Measurements from ENCODE around the gene B4GALNT1.
"Not testable (repeated sequence)": the region's sequence is repeated elsewhere in the genome, so short reads cannot be mapped to it uniquely, and the experiment has no call there.

Gene B4GALNT1

DNA sequence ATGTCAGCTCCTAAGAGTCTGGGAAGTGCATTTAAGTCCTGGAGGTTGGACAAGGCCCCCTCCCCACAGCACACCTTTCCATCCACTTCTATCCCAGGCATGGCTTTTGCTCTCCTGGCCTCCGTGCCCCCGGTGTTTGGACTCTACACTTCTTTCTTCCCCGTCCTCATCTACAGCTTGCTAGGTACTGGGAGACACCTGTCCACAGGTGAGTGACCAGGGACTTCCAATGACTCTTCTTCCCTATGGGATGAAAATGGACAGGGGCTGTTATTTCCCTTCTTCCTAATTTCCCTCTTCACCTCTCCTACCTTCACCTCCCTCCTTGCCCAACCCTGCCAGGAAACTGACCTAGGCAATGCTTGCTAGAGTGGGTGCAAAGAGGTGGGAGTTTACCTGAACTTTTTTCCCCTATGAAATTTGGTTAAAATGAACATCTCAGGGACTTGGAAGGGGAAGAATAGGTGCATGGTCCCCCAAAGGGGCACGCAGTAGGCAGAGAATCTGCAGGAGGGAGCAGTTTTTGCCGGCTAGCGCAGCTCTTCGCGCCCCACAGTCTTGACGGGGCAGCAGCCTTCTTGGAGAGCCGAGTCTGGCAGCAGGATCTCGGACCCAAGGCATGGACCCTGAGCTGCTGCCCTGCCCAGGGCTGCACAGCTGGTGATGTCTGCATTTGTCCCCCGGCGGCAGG is 12.6 kb downstream of the B4GALNT1 start:
- no peak for DNase-seq

DNA sequence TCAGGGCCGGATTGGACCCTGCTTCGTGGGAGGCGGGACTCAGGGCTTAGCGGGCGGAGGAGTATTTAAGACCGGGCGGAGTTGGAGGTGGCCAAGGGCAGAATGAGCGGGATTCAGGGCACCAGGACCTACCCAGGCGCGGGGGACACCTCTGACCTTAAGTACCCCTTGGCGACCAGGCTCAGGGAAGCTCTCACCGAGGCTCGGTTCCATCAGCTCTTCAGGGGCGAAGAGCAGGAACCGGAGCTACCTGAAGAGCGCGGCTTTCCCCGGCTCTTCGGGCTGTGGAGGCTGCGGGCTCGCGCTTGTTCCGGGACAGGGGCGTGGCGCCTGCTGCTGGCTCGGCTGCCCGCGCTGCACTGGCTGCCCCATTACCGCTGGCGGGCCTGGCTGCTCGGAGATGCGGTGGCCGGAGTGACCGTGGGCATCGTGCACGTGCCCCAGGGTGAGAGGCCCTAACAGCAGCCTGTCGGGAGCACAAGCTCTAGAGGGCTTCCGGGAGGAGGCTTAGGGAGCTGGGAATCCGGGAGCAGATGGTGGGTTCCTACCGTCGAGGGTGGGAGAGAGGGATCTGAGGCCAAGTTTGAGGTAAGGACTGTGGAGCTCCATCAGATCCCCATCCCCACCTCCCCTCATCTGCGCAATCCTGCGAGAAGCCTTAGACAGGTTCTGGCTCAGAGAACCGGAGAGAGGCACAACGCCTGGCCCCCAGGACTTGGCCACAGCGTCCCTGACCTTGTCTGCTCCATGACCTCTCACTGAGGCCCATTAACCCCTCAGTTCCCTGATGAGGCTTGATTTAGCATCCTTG is 13.4 kb downstream of the B4GALNT1 start:
- DNase-seq, result no peak

DNA sequence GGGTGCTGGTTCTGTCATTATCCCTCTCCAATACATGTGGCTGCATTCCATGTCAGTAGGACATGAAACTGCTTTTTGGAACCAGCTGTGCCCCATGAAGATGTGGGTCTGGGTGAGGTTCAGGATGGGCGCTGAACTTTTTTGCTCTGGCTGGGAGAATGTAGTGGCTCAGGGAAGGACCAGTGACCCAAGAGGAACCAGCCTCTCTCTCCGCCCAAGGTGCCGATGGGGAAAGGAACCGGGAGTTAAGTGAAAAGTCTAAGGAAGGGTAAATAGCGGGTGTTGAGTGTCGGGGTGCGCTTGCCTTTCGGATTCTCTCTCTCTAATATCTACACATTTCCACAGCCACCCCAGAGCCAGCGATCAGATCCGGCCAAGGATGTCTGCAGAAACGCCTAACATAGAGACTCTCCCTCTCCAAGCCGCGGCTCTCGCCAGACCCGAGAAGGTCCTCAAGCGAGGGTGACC is 14.0 kb downstream of the B4GALNT1 start:
- no peak for DNase-seq

DNA sequence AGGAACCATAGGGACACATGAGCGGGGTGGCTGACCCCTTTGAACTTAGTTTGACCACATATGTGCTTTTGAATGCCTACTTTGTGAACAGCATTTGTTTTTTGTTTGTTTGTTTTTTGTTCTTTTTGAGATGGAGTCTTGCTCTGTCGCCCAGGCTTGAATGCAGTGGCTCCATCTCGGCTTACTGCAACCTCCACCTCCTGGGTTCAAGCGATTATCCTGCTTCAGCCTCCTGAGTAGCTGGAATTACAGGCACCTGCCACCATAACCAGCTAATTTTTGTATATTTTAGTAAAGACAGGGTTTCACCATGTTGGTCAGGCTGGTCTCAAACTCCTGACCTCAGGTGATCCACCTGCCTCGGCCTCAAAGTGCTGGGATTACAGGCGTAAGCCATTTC is 14.6 kb downstream of the B4GALNT1 start:
- not testable (repeated sequence) for DNase-seq

DNA sequence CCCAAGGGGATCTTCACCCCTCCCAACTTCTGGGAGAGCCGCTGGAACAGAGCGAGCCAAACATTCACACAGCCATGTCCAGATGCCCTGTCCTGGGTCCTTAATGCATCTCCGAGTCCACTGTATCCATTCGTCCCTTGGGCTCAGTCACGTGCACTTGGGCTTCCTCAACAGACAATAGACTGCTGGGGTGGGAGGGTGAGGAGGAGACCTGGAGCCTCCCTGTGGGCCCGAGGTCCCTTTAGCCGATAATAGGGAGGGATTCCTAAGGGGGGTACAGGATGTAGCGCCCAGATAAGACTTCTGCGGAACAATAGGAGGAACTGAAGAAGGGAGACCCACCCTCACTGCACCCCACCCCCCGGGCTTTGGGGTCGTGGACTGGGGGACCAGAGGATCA is 15.1 kb downstream of the B4GALNT1 start:
- DNase-seq, result no peak

DNA sequence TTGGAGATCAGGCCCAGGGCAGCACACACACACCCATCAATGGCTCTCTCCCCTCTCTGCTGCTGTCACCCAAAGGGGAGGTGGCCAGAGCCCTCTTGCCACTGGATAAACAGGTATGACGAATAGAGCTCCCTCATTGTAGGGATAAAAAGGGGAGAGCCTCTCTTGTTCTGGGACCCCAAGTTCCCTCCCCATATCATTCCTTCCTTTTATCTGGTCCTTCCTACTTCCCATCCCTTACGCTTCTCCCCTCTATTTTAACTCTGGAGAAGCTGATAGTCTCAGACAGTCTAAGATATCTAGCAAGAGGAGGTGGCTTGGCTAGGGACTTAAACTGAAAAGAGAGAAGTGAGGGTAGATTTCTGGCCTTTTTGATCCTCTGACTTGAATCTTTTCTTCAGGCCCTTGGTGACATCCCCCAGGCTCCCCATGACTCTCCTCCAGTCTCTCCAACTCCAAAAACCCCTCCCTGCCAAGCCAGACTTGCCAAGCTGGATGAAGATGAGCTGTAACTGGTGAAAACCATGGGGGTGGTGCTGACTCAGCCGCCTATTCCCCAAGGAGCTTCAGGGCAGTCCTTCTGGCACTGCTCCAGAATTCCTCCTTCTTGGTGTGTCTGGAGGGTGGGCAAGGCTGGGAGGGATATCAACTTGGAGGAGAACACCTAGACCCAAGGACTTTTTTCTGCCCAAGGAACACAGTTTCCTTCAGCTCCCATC is 16.5 kb downstream of the B4GALNT1 start:
- DNase-seq, result no peak

DNA sequence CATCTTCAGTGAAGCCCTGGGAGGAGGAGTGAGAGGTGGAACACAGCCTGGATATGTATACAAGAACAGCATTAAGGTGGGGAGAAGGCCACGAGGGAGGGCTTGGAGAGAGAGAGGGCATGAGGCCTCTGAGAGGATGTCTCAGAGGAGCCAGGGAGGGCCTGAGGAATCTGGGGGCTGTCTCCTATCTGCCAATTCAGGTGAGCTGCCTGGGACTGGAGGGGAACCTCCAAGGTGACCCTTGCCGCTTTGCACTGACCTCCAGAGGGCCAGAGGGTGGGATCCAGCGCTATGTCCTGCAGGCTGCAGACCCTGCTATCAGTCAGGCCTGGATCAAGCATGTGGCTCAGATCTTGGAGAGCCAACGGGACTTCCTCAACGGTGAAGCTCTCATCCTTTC is 17.4 kb downstream of the B4GALNT1 start:
- DNase-seq, result no peak

DNA sequence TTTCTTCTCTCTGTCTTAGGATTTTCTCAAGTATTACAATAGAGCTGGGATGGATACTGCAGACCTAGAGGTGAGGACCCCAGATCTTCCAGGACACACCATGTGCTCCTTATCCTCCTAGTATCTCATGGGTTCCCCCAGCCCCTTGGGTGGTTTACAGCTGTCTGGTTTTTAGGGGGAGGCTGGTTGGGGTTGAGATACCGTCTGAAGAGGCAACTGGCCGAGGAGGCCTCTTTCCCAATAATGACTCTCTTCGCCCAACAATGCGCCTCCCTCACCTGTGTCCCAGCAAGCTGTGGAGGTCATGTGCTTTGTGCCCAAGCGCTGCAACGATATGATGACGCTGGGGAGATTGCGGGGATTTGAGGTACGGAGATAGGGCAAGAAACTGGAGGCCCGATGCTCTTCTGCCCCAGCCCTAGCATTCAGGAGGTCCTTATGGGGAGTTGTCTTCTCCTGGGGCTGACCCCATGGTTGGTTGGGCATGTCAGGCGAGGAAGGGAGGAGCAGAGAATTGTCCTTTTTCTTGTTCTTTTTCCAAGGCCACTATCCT is 18.0 kb downstream of the B4GALNT1 start:
- no peak for DNase-seq

DNA sequence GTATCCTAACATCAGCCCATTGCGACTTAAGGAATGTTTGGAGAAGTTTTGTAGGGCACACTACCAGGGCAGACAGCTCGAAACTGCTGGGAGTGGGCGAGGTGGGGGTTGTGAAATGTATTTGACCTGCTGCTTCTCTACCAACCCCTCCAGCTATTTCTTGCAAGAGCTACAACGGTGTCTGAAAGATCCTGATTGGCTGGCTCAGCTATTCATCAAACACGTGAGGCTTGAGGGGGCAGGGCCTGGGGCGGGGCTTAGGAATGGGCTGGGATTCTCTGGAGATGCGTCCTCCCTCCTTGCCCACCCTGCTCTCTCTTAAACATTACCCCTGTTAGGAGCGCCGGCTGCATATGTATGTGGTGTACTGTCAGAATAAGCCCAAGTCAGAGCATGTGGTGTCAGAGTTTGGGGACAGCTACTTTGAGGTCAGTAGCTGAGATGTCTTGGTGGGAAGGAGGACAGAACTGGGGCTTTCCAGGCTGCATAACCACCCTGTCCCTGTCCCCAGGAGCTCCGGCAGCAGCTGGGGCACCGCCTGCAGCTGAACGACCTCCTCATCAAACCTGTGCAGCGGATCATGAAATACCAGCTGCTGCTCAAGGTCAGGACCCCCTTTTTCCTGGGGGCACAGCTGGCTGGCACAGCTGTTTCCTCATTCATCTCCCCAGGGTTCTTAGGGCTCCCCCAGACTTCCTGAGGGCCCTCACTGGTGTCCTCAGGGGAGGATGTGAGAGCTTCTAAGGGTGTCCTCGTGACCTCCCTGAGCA is 18.6 kb downstream of the B4GALNT1 start:
- no peak for DNase-seq

DNA sequence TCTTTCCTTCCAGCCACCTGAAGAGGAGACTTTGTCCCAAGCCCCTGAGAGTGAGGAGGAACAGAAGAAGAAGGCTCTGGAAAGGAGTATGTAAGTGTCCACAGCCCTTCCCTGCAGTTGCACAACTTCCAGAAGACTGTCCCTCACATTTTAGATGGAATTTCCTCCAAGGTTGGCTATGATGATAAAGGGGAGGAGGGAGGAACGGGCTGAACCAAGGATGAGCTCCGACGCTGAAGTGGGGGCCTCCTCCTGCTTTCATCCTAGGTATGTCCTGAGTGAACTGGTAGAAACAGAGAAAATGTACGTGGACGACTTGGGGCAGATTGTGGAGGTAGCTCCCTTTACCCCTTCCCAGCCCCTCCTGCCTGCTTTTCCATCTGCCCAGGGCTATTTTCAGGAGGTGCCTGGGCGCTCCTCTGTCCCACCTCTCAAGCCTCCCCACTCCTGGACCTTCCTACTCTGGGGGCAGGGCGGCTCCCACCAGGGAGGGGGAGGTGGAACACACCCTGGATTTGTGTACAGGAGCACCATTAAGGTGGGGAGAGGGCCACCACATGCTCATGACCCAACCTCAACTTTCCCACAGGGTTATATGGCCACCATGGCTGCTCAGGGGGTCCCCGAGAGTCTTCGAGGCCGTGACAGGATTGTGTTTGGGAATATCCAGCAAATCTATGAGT is 19.4 kb downstream of the B4GALNT1 start:
- no peak for DNase-seq

DNA sequence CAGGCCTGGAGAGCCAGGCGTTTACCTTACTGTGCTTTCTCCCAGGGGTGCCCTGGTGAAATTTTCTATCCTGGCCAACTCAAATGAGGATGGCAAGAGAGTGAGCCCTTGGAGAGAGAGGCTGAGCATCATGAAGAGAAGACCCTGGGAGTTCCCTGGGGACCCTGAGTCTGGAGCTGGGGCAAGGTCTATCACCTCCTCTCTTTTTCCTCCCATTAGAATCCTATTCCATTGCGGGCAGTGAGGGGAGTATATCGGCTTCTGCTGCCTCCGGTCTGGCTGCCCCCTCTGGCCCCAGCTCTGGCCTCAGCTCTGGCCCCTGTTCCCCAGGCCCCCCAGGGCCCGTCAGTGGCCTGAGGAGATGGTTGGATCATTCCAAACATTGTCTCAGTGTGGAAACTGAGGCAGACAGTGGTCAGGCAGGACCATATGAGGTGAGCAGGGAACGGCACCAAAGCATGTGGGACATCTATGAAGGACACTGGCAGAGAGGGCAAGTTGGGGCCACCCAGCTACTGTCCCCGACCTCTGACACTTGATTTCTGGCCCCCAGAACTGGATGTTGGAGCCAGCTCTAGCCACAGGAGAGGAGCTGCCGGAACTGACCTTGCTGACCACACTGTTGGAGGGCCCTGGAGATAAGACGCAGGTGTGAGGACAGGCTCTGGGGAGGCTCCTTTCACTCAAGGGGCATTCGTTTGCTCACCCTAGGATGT is 20.1 kb downstream of the B4GALNT1 start:
- no peak for DNase-seq

DNA sequence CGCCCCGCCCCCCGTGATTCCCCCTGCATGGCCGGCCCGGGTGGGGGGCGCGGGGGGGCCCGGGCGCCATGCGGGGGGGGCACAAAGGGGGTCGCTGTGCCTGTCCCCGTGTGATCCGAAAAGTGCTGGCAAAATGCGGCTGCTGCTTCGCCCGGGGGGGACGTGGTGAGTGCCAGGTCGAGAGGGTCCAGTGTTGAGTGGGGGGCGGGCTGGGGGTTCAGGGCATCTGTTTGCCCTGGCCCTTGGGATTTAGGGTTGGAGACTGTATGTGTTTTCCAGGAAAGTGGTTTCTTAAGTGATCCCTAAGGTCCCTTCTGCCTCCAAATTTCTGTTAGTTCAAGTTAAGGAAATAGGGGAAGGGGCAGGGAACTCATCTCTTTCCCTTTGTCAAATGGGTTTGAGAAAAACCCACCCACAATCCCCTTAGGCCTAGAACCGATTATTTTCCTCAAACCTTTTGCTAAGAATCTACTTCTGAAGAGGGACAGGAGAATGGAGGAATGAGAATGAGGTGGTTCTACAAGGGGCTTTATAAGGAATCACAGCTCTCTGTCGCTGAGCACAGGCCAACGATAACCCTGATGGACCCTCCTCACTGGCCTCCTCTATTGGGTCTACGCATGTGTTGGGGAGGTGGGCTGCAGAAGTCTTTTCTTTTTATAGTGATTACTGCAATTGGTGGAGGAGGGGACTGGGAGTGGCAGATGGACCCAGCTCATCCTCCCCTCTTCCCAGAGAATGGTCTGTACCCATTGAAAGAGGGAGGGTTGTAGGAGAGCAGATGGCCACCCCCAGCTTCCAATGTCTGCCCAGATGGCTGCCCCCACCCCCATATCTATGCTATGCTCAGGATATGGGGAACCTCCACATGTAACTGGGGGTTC is 20.9 kb downstream of the B4GALNT1 start:
- DNase-seq, result no peak

DNA sequence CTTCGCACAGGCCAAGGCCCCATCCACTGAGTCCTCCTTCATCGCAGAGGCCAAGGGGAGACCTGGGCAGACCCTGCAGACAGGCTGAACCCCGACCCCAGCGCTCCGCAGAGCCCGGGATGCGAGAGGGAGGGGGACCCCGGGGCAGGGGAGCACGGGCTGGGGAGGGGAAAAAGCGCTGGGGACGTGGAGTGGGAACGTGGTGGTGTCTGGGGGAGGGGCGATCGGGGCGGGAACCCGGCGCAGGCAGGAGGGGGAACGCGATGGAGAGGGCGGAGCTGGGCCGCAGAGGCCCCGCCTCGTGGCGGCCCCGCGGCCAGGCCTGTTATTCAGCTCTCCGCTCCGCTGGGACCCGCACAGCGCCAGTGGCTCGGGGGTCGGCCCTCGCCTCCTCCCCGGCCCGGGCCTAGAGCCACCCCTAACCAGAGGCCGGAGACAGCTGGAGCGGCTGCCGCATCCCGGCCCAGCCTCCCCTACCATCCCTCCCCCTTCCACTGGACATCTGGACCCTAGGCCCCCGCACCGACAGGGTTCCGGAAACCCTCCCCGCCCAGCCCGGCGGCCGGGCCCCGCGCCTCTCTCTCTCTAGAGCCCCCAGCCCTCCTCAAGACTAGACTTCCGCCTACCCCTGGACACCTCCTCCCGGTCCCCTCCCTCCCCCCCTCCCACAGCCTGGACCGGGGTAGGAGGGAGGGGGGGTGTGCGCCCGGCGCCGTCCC is 21.7 kb downstream of the B4GALNT1 start, which contains the start of gene ARHGEF25:
ARHGEF25 (plus strand) TSS at position 328 of the 719 bp plus-strand sequence. CDS start 460 bp downstream, outside the sequence.
- DNase-seq, result peak in 1 of 2 donors; percentile 53

DNA sequence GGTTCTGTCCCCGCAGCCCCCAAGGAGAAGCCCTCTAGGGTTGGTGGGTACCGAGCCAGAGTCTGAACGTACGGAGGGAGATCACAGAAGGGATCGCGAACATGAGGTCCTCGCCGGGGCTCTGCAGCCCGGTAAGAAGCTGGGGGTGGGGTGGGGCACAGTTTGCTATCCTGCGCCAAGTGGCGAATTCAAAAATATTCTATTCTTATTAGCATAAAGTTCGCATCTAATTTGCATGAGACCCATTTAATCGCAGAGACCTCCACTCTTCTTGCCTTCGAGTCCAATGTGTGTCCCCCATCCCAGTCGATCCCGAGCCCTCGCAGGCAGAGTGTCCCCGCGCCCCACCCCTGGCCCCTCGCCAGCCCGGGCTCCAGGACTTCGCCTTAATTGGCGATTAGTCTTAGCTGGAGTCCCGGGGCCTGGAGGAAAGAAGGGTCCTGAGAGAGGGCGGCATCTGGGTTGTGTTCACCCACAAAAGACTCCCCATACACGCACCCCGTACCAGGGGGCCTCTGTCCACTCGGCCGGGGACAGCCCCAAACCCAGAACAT is 22.4 kb downstream of the B4GALNT1 start:
- DNase-seq, result no peak

DNA sequence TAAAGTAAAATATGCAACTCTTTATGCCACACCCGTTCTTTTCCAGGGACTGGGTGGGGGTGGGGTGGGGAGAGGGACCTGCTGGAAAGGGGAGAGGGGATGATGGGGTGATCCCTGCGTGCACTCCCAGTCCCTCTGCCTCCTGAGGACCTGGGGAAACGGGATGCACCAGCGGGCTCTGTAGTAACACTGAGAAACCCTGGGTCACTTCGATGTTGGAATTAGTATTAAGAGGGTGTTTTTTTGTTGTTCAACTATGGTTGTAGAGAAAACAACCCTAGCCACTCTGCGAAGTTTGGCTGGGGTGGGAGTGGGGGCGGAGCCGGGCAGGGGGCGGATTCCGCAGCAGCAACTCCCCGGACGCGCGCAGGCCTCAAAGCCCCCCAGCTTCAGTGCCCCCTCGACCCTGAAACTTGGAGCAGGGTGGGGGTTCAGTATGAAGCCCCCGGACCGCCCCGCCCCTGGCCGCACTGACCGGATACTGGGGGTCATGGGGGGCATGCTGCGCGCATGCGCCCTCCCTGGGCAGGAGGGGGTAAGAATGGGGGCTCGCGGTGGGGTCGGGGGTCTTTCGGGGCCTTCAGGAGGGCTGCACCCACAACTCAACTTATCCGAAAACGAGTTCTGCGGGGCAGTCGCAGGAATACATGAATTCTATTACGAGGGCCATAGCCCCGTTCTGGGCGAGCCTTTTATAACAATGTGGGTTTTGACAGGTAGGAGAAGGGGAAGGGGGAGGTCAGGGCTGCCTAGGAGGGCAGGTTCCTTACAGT is 23.0 kb downstream of the B4GALNT1 start:
- no peak for DNase-seq

DNA sequence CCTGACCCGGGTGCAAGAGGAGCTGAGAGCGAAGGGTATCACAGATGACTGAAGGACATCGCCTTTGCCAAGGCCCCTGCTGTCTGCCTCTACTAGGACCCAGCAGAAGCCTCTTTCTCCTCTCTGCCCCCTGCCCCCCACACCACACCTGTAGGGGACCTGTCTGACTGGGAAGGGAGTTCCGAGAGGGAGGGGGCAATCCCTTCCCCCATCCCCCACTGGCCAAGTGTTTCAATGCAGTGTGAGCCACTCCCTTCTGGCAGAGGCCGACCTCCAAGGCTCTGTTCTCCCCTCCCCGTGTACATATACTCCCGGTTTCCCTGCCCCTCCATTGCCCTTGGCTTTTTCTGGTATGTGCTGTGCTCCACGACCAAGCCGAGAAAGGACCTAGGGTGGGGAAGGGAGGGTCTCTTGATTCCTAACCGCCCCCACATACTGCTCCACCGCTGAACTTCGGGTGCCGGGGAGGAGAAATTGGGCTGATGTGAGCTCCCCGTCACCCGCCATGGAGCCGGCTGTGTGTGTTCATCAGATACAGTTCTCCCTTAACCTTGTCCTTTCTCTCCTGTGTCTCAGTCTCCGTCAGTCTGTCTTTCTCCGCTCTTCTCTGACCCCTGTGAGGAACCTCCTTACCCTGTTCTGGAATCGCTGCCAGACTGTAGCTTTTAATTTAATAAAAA is 23.8 kb downstream of the B4GALNT1 start:
- no peak for DNase-seq

DNA sequence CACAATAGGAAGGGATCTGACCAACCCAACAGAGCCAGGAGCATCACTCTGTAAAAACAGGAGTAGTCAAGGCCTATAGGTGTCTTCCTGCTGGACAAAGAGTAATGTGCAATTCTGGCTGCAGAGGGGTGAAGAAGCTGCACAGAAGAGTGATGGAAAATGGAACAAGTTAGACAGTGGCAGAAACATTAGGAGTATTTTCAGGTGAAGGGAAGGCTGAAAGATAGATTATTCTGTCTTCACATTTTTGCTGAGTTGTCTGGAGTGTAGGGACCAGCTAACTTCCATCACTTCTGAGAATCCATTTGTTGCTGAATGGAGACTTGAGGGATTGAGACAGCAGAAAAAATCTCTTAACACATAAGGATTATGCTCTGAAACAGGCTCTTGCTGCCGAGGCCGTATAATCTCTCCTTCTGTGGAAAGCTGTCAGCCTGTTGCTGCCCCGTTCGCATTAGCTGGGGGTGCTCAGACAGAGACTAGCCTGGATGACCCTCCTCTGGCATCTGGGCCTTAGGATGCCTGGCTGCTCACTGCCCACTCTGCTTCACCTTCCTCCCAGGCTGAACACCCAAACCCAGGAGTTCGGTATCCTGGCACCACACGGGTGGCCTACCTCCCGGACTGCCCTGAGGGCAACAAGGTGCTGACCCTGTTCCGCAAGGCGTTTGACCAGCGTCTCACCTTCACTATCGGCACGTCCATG is 24.9 kb downstream of the B4GALNT1 start:
- no peak for DNase-seq

All from stimulated activated CD4-positive, alpha-beta T cell treated with anti-CD3 and anti-CD28 coated beads, Interleukin-2, amount 100 ng/mL, for 48 hours (primary cell).